SU-DHL-6 (cell line): ENCODE data around the gene ACACB.

Experiments used
- EZH2phosphoT487 ChIP-seq: fragments of 200-600 bp; sonication (generic), shearing (Covaris generic); conservative IDR thresholded peaks from 2 replicates; pipeline ENCODE4 v1.6.1; 2018; ENCODE audit warnings: mild to moderate bottlenecking, antibody characterized with exemption, low read length, moderate library complexity, mixed read lengths
- TF ChIP-seq, protein P1 (sequence below): fragments of 200-600 bp; sonication (generic); IDR thresholded peaks from one replicate; pipeline ENCODE4 v1.5.1; 2017; ENCODE audit warnings: antibody characterized with exemption, mild to moderate bottlenecking, low read length, moderate library complexity; ENCODE audit not compliant: insufficient read depth, poor library complexity, severe bottlenecking

DNA sequence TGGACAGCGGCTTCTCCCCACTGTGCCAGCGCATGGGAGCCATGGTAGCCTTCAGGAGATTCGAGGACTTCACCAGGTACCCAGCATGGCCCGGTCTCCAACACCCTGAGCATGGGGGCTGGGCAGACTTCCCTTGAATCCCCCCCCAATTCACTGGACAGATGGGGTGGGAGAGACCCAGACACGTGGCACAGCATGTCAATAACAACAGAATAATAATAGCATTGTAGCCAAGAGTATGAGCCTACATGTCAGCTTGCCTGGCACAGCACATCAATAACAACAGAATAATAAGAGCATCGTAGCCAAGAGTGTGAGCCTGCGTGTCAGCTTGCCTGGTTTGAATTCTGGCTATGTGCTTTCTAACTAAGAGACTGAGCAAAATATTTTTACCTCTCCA is 116.3 kb downstream of the ACACB start:
- TF ChIP-seq, protein P1, sequence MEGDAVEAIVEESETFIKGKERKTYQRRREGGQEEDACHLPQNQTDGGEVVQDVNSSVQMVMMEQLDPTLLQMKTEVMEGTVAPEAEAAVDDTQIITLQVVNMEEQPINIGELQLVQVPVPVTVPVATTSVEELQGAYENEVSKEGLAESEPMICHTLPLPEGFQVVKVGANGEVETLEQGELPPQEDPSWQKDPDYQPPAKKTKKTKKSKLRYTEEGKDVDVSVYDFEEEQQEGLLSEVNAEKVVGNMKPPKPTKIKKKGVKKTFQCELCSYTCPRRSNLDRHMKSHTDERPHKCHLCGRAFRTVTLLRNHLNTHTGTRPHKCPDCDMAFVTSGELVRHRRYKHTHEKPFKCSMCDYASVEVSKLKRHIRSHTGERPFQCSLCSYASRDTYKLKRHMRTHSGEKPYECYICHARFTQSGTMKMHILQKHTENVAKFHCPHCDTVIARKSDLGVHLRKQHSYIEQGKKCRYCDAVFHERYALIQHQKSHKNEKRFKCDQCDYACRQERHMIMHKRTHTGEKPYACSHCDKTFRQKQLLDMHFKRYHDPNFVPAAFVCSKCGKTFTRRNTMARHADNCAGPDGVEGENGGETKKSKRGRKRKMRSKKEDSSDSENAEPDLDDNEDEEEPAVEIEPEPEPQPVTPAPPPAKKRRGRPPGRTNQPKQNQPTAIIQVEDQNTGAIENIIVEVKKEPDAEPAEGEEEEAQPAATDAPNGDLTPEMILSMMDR = no peak
- no peak for TF ChIP-seq EZH2phosphoT487
